ENCODE data around the gene MACF1.

The MACF1 gene

GRCh38 chr1:39261712-39262221, 57.3 kb downstream of the MACF1 start:
- no peak overlapping the region for H3K4me3 ChIP-seq (ENCODE audit: low read depth, low read length)
- in situ Hi-C loops (cut with HindIII; ENCODE audit: low sequenced_read_pairs), result no loop called here
- DNase-seq (ENCODE audit: low read depth), result no peak
- TF ChIP-seq CTCF (IDR thresholded peaks at IDR 0.05; ENCODE audit: low read depth, low read length, missing control alignments), result no peak

- in situ Hi-C loops (cut with HindIII; ENCODE audit: low sequenced_read_pairs), result no loop called here
Observed at GRCh38 chr1:39262802-39263201, 58.3 kb downstream of the MACF1 start.

GRCh38 chr1:39266269-39266668, 61.8 kb downstream of the MACF1 start:
- no peak for DNase-seq (ENCODE audit: low read depth)
- peak; percentile 24 for TF ChIP-seq CTCF (IDR thresholded peaks at IDR 0.05; ENCODE audit: low read depth, low read length, missing control alignments)
- in situ Hi-C loops (cut with HindIII; ENCODE audit: low sequenced_read_pairs), result no loop called here

More at GRCh38 chr1:39262802-39263201, 58.3 kb downstream of the MACF1 start:
- no peak overlapping the region for H3K4me3 ChIP-seq (ENCODE audit: low read depth, low read length)
- no peak for TF ChIP-seq CTCF (IDR thresholded peaks at IDR 0.05; ENCODE audit: low read depth, low read length, missing control alignments)
- DNase-seq (ENCODE audit: low read depth), result no peak

GRCh38 chr1:39266792-39267191, 62.3 kb downstream of the MACF1 start:
- in situ Hi-C loops (cut with HindIII; ENCODE audit: low sequenced_read_pairs), result no loop called here
- no peak for TF ChIP-seq CTCF (IDR thresholded peaks at IDR 0.05; ENCODE audit: low read depth, low read length, missing control alignments)
- no peak for DNase-seq (ENCODE audit: low read depth)

More at GRCh38 chr1:39266269-39266668, 61.8 kb downstream of the MACF1 start:
- H3K4me3 ChIP-seq (ENCODE audit: low read depth, low read length), result no peak overlapping the region

GRCh38 chr1:39268112-39268581, 63.7 kb downstream of the MACF1 start:
- in situ Hi-C loops (cut with HindIII; ENCODE audit: low sequenced_read_pairs), result no loop called here
- TF ChIP-seq CTCF (IDR thresholded peaks at IDR 0.05; ENCODE audit: low read depth, low read length, missing control alignments), result no peak
- DNase-seq (ENCODE audit: low read depth), result peak; percentile 75
- peak overlapping the region; percentile 31 for H3K4me3 ChIP-seq (ENCODE audit: low read depth, low read length)

More at GRCh38 chr1:39266792-39267191, 62.3 kb downstream of the MACF1 start:
- H3K4me3 ChIP-seq (ENCODE audit: low read depth, low read length), result no peak overlapping the region

- H3K4me3 ChIP-seq (ENCODE audit: low read depth, low read length), result peak overlapping the region; percentile 31
- in situ Hi-C loops (cut with HindIII; ENCODE audit: low sequenced_read_pairs), result no loop called here
- TF ChIP-seq CTCF (IDR thresholded peaks at IDR 0.05; ENCODE audit: low read depth, low read length, missing control alignments), result no peak
- no peak for DNase-seq (ENCODE audit: low read depth)
Observed at GRCh38 chr1:39268906-39269305, 64.4 kb downstream of the MACF1 start.
